AG08396 (cell line): Measurements from ENCODE around the gene POLE3.
"Not testable (repeated sequence)": the region's sequence is repeated elsewhere in the genome, so short reads cannot be mapped to it uniquely, and the experiment has no call there.

Experiments used
- DNase-seq: peaks from one replicate; pipeline ENCODE4 v3.0.0; 2012; ENCODE audit warnings: low spot score, mixed read lengths

The POLE3 gene

GRCh38 chr9:113403646-113404045, 6.8 kb downstream of the POLE3 start:
- DNase-seq = no peak

DNA sequence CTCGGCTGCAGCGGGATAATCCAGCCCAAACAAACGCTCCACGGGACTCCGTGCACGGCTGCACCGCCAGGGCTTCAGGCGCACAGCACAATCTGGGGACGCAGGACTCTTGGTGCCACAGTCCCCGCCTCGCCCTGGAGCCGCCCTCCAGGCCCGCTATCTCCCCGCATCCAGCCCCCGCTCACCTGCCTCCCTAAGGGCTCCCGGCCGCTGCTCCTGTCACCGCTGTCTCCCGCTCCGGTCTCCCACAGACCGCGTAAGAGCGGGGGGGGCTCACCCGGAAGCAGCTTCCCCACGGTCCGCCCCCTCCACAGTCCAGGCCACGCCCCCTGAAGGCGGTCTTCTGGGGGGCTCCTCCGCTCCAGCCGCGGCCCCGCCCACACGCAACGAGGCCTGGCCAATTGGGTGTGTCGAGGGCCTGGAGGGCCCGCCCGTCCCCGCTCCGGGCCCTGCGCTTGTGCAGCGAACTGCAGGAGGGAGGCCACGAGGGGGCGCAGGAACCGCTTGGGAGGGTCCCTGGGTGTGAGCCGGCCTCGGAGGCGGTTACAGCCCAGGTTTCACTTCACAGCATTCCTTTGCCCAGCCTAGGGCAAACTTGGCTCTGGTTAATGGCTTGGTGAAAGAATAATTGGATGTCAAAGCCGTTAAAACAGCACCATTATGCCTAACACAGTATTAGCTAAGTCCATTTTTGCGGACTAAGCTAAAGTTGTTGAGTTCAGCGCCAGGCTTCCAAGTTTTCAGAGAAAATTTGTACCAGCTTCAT, 9.3 kb downstream of the POLE3 start, which contains the start of gene ALAD:
ALAD (minus strand) TSS at position 258 of the 766 bp plus-strand sequence. CDS start 7,725 bp downstream, outside the sequence.
- DNase-seq = peak; percentile 99

DNA sequence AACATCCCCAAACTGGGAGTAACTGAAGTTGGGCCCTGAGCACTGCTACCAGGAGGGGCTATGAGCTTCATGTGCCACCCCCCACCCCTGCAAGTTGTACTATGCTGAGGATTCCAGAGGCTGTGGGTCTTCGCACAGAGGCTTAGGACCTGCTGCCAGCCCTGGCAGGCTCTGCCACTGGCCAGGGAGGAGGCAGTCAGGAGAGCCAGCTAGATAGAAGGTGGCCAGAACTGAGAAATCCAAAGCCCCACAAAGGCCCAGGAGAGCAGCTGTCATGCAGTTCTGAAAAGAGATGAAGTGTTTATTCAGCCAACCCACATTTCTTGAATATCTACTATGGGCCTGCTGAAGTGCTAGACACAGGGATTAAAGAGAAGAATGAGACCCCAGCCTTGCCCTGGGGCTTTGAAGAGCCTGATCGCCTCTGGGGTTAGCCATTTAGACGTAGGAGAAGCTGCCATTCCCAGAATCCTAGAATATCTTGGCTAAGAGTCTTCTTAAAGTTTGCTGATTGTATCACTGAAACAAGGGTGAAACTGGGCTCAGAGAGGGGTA, 10.8 kb downstream of the POLE3 start:
- DNase-seq = no peak

DNA sequence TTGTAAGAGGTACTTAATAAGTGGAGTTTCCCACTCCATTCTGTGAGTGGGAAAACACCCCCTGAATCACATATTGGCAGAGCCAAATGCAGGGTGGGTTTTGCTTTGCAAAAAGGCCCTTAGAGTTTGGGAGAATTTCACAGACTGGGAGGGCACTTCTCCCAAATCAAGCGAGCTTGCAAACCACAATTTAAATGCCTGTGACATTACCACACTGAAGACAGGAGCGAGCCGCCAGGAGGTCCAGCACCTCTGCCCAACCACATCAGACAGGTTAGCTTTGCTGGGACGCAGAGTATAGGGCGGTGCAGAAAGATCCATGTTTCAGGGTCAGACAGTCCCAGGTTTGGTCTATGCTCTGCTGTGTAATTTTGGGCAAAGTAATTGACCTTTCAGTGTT, 11.7 kb downstream of the POLE3 start:
- DNase-seq = no peak

DNA sequence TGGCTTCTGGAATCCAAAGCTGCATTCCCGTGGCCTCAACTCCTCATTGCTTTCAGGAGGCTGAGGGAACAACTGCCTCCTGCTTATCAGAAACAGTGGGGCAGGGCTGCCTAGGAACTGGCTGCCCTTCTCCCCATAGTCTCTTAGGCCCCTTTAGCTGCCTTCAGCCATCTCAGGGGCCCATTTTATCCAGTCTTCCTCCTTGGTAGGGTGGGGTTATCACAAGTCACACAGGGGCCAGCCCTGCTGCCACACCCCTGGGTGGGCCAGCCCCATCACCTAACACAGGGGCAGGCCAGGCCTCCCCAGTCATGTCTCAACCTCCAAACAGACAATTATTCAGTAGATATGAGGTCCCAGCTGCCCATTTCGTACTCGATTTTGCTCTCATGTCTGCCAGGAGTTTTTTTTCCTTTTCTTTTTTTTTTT, 13.3 kb downstream of the POLE3 start:
- DNase-seq = no peak

- no peak for DNase-seq
These were observed 15.2 kb downstream of the POLE3 start for GRCh38 chr9:113395000-113395861.

DNA sequence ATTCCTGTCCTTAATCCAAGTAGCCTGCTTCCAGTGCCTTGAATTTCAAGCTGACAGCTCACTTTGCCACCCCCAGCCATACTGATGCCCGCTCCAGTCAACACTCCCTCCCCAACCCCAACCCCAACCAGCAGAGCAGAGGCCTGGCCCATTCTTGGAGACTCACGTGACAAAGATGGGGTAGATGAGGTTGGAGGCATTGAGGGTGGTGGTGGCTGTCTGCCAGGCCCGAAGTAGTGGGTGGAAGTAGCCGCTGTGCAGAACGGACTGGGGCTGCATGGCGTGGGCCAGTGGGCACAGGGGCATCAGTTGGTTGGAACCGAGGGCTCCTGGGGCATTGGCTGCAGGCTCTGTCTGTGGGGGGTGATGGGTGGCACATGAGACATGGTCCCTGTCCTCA, 17.2 kb downstream of the POLE3 start:
- no peak for DNase-seq

GRCh38 chr9:113391917-113392316, 18.6 kb downstream of the POLE3 start:
- no peak for DNase-seq

- DNase-seq = no peak
These were observed 20.1 kb downstream of the POLE3 start for GRCh38 chr9:113390192-113390960.

DNA sequence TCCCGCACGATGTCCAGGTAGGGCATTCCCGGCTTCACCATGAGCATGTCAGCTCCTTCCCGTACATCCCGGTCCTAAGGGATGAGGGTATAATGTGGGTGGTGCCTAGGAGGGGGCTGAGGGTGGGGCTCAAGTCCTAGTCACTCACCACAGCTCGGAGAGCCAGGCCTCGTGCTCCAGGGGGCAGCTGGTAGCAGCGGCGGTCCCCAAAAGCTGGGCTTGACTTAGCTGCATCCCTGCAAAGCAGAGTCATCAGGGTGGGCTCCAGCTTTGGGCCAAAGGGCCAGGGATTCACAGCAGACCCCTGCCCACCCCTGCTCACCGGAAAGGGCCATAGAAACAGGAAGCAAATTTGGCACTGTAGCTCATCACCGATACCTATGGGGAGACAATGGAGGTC, 21.0 kb downstream of the POLE3 start:
- DNase-seq = no peak

- DNase-seq = no peak
These were observed 21.6 kb downstream of the POLE3 start for GRCh38 chr9:113388833-113389232.

DNA sequence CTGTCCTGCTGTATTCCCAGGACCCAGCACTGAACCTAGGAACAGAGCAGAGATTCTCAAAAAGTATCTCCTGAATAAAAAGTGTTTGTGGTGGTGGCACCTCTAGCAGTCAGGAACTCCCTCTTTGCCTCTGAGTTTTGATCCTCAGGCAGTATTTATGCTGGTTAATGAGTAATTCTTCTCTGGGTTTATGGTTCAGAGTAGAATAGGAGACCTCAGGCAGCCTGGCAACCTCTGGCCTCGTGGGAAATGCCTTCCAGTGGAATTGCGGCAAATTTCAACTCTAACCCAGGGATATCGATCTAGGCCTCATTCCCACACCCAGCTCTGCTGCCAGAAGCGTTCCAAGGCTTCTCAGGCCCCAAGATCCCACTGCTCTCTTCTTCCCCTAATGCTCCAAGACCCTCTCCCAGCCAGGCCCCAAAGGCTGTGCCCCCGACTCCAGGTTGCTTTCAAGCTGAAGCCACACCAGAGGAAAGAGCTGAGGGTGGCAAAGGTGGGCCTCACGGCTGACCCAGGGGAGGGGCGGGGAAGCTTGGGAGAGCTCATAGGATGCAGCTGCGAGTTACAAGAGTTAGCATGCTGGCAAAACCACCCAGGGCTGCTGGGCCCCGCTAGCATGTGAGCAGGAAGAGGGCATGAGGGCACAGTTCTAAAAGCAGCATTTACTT, 22.8 kb downstream of the POLE3 start:
- DNase-seq = peak; percentile 1

DNA sequence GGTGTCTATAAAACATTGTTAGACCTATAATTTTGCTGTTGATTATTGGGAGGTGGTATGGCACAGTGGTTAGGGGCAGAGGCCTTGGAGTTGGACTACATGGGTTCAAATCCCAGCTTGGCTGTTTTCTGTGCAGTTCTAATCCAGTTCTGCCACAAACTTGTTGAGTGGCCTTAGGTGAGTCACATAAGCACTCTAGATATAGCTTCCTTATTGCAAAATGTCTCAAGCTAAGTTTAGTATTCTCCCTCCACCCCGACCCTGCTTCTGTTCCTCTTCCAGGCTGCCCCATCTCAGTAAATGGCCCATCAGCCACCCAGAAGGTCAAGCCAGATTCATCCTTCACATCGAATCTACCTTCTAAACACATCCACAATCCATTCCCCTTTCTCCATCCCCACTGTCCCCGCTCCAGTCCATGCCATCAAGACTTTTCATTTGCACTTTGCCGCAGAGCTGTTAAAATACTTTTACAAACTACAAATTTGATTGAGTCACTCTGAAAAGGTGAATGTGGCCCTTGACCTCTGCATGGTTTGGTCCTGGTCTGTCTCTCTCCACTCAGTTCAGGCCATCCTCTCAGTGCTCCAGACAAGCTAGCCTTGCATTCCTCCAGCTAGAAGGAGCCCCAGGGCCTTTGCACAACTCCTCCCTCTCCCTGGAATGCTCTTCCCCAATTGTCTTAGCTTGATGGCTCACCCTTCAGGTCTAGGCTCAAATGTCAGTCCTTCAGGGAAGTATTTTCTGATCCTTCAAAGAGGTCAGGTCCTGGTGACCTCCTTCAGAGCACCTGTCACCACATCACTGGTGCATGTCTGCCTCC, 23.7 kb downstream of the POLE3 start:
- DNase-seq = peak; percentile 1

DNA sequence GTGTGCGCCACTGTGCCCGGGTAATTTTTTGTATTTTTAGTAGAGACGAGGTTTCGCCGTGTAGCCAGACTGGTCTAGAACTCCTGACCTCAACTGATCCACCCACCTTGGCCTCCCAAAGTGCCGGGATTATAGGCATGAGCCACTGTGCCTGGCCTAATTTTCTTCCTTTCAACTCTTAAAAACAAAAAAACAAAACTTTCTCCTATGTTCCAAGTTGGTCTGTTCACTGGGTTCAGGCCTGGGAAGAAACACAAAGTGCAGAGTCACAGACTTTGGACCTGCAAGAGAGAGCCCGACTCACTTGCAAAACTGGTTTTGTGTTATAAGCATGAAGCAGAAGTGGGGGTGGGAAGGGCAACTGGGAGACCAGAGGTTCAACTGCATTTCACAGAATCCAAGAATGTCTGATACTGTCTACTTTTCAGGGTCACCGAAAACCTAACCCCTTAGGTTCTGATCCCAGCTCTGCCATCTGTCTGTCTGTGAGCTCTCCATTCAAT, 28.5 kb downstream of the POLE3 start:
- no peak for DNase-seq

- not testable (repeated sequence) for DNase-seq
These were observed 29.0 kb downstream of the POLE3 start for GRCh38 chr9:113381441-113381840.

DNA sequence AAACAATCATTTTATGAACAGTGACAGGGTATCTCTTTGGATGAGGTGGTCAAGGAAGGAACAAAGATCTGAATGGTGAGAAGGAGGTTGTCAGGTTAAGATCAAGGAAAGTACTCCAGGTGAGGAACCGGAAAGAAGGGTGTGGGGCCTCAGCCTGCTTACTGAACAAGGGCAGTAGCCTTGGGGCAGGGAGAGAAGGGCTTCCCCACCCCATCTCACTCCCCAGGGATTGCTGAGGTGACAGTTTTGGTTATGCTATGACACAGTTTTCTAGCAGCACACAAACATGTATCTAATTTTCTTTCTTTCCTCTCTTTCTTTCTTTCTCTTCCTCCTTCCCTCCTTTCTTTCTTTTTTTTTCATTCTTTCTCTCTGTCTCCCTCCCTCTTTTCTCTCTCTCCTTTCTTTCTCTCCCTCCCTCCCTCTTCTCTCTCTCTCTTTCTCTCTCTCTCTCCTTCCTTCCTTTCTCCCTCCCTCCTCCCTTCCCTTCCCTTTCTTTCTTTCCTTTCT, 29.6 kb downstream of the POLE3 start:
- DNase-seq = no peak

DNA sequence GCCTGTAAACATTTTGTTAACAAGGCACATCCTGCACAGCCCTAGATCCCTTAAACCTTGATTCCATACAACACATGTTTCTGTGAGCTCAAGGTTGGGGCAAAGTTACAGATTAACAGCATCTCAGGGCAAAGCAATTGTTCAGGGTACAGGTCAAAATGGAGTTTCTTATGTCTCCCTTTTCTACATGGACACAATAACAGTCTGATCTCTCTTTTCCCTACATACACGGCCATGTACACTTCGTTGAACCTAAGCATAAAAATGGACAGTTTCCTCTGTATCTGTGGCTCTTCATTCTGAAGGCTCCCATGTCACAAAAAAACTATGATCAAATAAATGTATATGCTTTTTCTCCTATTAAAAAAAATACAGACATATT, 30.7 kb downstream of the POLE3 start:
- not testable (repeated sequence) for DNase-seq

DNA sequence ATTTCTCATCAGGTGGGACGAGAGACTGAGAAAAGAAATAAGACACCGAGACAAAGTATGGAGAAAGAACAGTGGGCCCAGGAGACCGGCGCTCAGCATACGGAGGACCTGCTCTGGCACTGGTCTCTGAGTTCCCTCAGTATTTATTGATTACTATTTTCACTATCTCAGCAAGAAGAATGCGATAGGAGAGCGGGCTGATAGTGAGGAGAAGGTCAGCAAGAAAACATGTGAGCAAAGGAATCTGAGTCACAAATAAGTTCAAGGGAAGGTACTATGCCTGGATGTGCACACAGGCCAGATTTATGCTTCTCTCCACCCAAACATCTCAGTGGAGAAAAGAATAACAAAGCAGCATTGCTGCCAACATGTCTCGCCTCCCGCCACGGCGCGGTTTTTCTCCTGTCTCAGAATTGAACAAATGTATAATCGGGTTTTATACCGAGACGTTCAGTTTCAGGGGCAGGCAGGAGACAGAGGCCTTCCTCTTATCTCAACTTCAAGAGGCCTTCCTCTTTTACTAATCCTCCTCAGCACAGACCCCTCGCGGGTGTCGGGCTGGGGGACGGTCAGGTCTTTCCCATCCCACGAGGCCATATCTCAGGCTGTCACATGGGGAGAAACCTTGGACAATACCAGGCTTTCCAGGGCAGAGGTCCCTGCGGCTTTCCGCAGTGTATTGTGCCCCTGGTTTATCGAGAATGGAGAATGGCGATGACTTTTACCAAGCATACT, 31.2 kb downstream of the POLE3 start:
- not testable (repeated sequence) for DNase-seq
